GM12878 (cell line): ENCODE data around the gene MYMX. TPM values are rescaled to one million over a fixed set of nuclear protein-coding genes. Genes with fewer than 3 reads are reported as not detected.
A peak's percentile ranks its signal among the peaks of the same experiment; 100 is the strongest.

Experiments used
- ATAC-seq: fragments of 200-7000 bp; cut with Tn5 transposase; 3 replicates; pipeline ENCODE4 v1.9.1; 2020; ENCODE audit warnings: mild to moderate bottlenecking, moderate library complexity
- BruUV-seq: library from RNA; stranded (reverse); fragments of 400-500 nt; replicated peaks from 2 replicates; lab custom pipeline; 2021; lab: Mats Ljungman, UMichigan
- CTCF ChIA-PET: fragments of 300-600 bp; sonication (Branson Sonifier 250); formaldehyde crosslinking; extraction: SDS; loops from one replicate; lab custom pipeline; 2021; ENCODE audit warnings: inconsistent platforms; lab: Yijun Ruan, JAX
- POLR2A ChIA-PET: fragments of 350-600 bp; formaldehyde crosslinking; extraction: SDS; loops from one replicate; lab custom pipeline; 2021; ENCODE audit warnings: inconsistent platforms; lab: Charles Lee
- RAD21 ChIA-PET: fragments of 300-600 bp; sonication (Branson Sonifier 250); formaldehyde crosslinking; loops from one replicate; lab custom pipeline; 2023; ENCODE audit warnings: antibody characterized with exemption; ENCODE audit not compliant: unreplicated experiment; lab: Charles Lee
- SMC1A ChIA-PET: fragments of 300-600 bp; sonication (Branson Sonifier 250); formaldehyde crosslinking; loops from one replicate; lab custom pipeline; 2023; ENCODE audit not compliant: unreplicated experiment, uncharacterized antibody; lab: Charles Lee
- DNase-seq: peaks from one replicate; pipeline ENCODE4 v3.0.0-alpha.2; 2011; ENCODE audit warnings: low read depth, low spot score
- FAIRE-seq: peaks from 3 replicates; lab custom pipeline; 2011; peaks lifted over from hg19 to GRCh38; lab: Jason Lieb, UNC
- H2AFZ ChIP-seq: 2 replicates; pipeline ENCODE4 v1.6.0; 2011; ENCODE audit warnings: low read depth, low read length, control low read depth; ENCODE audit not compliant: control insufficient read depth
- H3K27ac ChIP-seq: 2 replicates; pipeline ENCODE4 v1.5.1; 2011; ENCODE audit warnings: control low read depth; ENCODE audit not compliant: control insufficient read depth, insufficient read depth
- H3K27me3 ChIP-seq, 2 experiments: replicated peaks in 1 of 2; 2 replicates each; pipeline versions ENCODE4 v1.6.0 to v1.6.1; 2011; ENCODE audit warnings: low read length in 1 of 2; ENCODE audit not compliant: control insufficient read depth in 2 of 2, insufficient read depth in 2 of 2
- H3K36me3 ChIP-seq, 2 experiments: 2 replicates each; pipeline ENCODE4 v1.5.1; 2011; ENCODE audit warnings: low read length in 1 of 2; ENCODE audit not compliant: control insufficient read depth in 2 of 2, insufficient read depth in 2 of 2
- H3K4me1 ChIP-seq: 2 replicates; pipeline ENCODE4 v1.6.1; 2011; ENCODE audit warnings: mild to moderate bottlenecking, low read length, moderate library complexity, mixed read lengths; ENCODE audit not compliant: control insufficient read depth, insufficient read depth
- H3K4me2 ChIP-seq: 2 replicates; pipeline ENCODE4 v1.6.0; 2011; ENCODE audit warnings: control low read depth; ENCODE audit not compliant: control insufficient read depth, insufficient read depth
- H3K4me3 ChIP-seq: fragments of 200-600 bp; sonication (generic); 2 replicates; pipeline ENCODE4 v1.5.1; 2016
- H3K79me2 ChIP-seq: 2 replicates; pipeline ENCODE4 v1.6.0; 2011; ENCODE audit warnings: low read length; ENCODE audit not compliant: control insufficient read depth, insufficient read depth
- H3K9ac ChIP-seq: 2 replicates; pipeline ENCODE4 v1.8.0; 2011; ENCODE audit warnings: low read length, control low read depth, mixed read lengths; ENCODE audit not compliant: control insufficient read depth, insufficient read depth
- H3K9me3 ChIP-seq: replicated peaks from 3 replicates; pipeline ENCODE4 v1.5.1; 2011; ENCODE audit warnings: mild to moderate bottlenecking, low read length; ENCODE audit not compliant: control insufficient read depth, insufficient read depth
- H4K20me1 ChIP-seq: 2 replicates; pipeline ENCODE4 v1.6.0; 2011; ENCODE audit not compliant: control insufficient read depth, insufficient read depth
- HDAC6 ChIP-seq: fragments of 200-600 bp; sonication (generic); IDR thresholded peaks from one replicate; pipeline ENCODE4 v1.8.0; 2017; ENCODE audit warnings: antibody characterized with exemption; ENCODE audit not compliant: unreplicated experiment
- POLR2A ChIP-seq: IDR thresholded peaks from 2 replicates; pipeline ENCODE4 v1.6.1; 2011; ENCODE audit warnings: low read depth, mild to moderate bottlenecking, low read length
- RUNX3 ChIP-seq: IDR thresholded peaks from 2 replicates; pipeline ENCODE4 v1.6.1; 2012; ENCODE audit warnings: low read length, inconsistent platforms
- ZBED1 ChIP-seq: IDR thresholded peaks from 2 replicates; pipeline ENCODE4 v1.6.1; 2016; ENCODE audit warnings: borderline replicate concordance
- WGBS: methylation state at CpG from one replicate; pipeline ENCODE4 v1.1.6; 2016; ENCODE audit warnings: low lambda C conversion rate; ENCODE audit not compliant: insufficient replicate concordance, insufficient coverage; ENCODE audit errors: missing lambda C conversion rate; 5-methylcytosine and 5-hydroxymethylcytosine counted together
- in situ Hi-C: fragments of 300-500 bp; cut with MboI; formaldehyde crosslinking; loops from 9 replicates; pipeline ENCODE4 v1.14.3; 2018; ENCODE audit warnings: mixed read lengths
- intact Hi-C: fragments of 100-400 bp; cut with micrococcal nuclease; formaldehyde crosslinking; loops from one replicate; pipeline ENCODE4 v1.14.2; 2022; ENCODE audit not compliant: unreplicated experiment
- polyA plus RNA-seq, 11 experiments: library from polyadenylated mRNA; depleted of rRNA in 4 of 11; unstranded in 6 of 11; stranded (reverse) in 5 of 11; fragments of >200 nt; fragmentation: Nextera tagmentation in 4 of 11; fragmentation: Illumina TruSeq in 1 of 11; extraction: Ambion mirVana in 4 of 11; extraction: Trizol in 1 of 11; gene quantifications; 1 replicate in 1 of 11; 2 replicates in 10 of 11; pipeline versions ENCODE4 v1.2.1 to v1.2.3, GENCODE V29; 2011 to 2016; ENCODE audit warnings: inconsistent platforms in 2 of 11, missing spikeins in 2 of 11, low read depth in 1 of 11
- total RNA-seq, 4 experiments: library from RNA; depleted of rRNA in 3 of 4; stranded (reverse); fragments of >200 nt in 3 of 4; fragmentation: Illumina TruSeq in 1 of 4; extraction: Trizol in 1 of 4; gene quantifications; 2 replicates each; pipeline versions ENCODE4 v1.2.1 to v1.2.3, GENCODE V29; 2013 to 2021

MYMX gene
- total and polyA plus RNA-seq, 10 of the 15 experiments (the other 5 are each of a cell fraction or from before 2014, with no cell fraction given), result not detected

- Histone ChIP-seq H2AFZ (no peak overlapping the region), H3K79me2 (no peaks in the 10 kb centered on the region), H3K9ac (no peak overlapping the region), H3K4me2 (no peak overlapping the region)
- intact Hi-C loops (loop anchor here (1.0 kb wide), 2 partner anchors 66 to 166 kb away; no protein-coding TSS in a partner anchor), in situ Hi-C loops (loop anchor here (5.0 kb wide), 1 partner anchor 65 kb away; no protein-coding TSS in a partner anchor)
- no peak for DNase-seq
- TF ChIP-seq ZBED1, result no peak
- TF ChIP-seq POLR2A, result no peak
- TF ChIP-seq RUNX3, result peak; percentile 7; the same call in 1 of the 2 replicates
- no peak for TF ChIP-seq HDAC6
- TF ChIP-seq, all 136 proteins: peak for 1
- CTCF ChIA-PET, result interaction anchor here (0.8 to 8.6 kb wide), 30 partner anchors 9 to 876 kb away, joined by 3 to 117 read pairs (median 7); partner anchors contain the start of genes HSP90AB1, SLC29A1 and SLC35B2
- POLR2A ChIA-PET, result interaction anchor here (0.6 to 1.0 kb wide), 4 partner anchors 10 to 95 kb away, joined by 3 read pairs; no protein-coding TSS in a partner anchor
- no peak overlapping the region for H3K27ac ChIP-seq
- H3K9me3 ChIP-seq, result peaks cover 2% of the 10 kb centered on the region; the same call in 1 of the 3 replicates
- RAD21 ChIA-PET, result interaction anchor here (0.8 to 3.5 kb wide), 12 partner anchors 18 to 132 kb away, joined by 3 to 29 read pairs (median 5); partner anchors contain the start of genes NFKBIE and SLC29A1
- ATAC-seq (no peak; the same call in 2 of the 3 replicates), FAIRE-seq (no peak)
- H3K27me3 ChIP-seq, result no peaks in the 10 kb centered on the region; a peak in 2 of 4 replicates
- no peaks in the 10 kb centered on the region for H3K36me3 ChIP-seq
- H3K4me1 ChIP-seq, result peaks cover 14% of the 10 kb centered on the region
- no peak overlapping the region for H3K4me3 ChIP-seq
- 35% methylated on average over 12 of the region's 12 CpGs for WGBS
- no peaks in the 10 kb centered on the region for H4K20me1 ChIP-seq
- no TSS peak for BruUV-seq
- SMC1A ChIA-PET, result interaction anchor here (1.0 to 2.2 kb wide), 17 partner anchors 9 to 166 kb away, joined by 3 to 26 read pairs (median 4); partner anchors contain the start of genes HSP90AB1 and SLC35B2
These were observed 44.7 kb upstream of the MYMX start for GRCh38 chr6:44171899-44172546.
